HK-2 (cell line): Measurements from ENCODE around the gene CYP4V2.
"Not testable (repeated sequence)": the region's sequence is repeated elsewhere in the genome, so short reads cannot be mapped to it uniquely, and the experiment has no call there.

Experiments used
- DNase-seq: peaks from one replicate; pipeline ENCODE4 v3.0.0-alpha.2; 2018; ENCODE audit not compliant: unreplicated experiment

CYP4V2 gene

DNA sequence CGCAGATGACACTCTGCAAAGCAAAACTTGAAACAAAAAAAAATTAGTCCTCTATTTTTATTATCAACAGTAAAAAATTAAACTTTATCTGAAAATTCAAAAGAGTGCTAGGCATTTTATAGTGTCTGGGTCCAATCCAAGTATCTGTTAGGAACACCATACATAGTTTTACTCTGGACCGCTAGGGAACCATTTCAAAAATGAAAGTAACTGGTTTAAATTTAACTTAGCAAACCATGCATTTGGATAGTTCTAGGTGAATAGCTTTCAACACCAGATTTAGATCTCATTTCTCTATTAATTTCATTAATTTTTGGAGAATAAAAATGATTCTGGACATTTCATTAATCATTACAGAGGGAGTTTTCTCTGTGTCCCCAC, 37.1 kb downstream of the CYP4V2 start:
- DNase-seq: no peak

DNA sequence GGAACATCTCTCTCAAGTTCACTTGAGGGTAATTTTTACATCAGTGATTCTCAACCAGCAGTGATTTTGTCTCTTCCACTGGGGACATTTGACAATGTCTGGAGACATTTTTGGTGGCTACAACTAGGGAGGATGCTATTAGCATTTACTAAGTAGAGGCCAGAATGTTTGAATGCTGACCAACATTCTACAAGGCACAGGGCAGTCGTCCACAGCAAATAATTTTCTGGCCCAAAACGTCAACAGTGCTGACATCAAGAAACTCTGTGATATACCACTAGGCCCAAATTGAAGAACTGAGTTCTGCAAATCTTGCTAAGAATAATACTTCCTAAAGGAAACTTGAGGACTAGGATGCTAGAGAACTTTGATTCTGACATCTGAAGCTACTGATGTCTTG, 43.0 kb downstream of the CYP4V2 start:
- DNase-seq: no peak

DNA sequence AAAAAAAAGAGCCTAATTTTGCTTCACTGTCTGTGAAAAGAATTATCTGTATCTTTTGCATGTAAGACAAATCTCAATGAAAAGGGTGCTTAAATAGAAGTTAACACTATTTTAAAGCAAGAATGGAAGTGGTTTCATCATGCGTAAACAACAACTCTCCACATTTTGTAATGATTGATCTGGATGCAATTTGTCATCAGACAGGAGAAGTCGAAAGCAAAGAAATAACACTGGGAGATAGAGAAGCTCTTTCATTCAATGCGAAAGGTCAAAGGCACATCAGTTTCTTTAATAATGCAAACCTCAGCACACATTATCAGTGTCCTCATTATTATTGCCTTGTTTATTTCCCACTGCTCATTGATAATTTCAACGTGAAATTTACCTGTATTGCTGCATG, 44.8 kb downstream of the CYP4V2 start:
- no peak for DNase-seq

DNA sequence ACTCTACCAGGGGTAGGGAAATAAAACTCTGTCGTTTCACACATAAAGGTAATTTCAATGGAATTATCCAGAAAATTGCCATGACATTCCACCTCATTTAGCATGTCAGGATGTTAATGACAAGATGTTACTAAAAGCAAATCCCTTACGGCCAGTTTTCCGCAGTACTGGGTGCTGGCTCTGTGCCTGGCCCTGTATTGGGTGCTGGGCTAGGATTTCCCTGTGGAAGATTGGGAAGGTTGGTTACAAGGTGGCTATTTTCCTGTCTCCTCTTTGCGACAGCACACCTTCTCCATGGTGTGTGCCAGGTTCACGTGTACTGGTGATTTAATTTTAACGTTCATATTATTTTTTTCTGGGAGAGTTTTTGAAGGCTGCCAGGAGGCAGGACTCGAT, 49.1 kb downstream of the CYP4V2 start:
- DNase-seq: no peak

DNA sequence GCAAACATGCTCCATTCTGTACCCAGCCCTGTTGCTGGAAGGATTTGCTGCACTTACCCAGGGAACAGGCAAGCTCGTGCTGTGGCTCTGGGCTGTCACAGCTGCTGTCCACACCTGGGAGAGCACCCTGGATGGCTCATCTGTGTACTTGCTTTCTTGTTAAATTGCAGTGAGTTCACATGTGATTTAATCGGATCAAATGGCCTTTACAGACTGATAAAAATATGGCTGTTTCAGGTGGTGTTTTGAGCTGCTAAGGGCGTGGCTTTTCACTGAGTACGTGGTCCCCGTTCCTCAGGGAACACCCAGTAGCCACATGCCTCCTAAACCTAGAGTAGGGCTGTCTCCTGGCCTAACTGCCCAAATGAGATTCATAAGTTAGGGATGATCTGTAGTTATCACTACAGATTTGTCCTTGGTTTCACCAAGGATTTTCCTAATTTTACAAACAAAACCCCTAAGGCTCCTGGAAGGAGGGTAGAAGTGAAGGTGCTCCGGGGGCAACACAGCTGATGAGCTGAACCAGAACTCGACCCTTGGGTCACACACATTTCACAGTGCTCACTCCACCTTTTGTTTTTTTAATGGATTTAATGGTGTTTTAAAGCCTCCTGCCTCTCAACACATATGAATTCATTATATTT, 49.6 kb downstream of the CYP4V2 start:
- DNase-seq: no peak

DNA sequence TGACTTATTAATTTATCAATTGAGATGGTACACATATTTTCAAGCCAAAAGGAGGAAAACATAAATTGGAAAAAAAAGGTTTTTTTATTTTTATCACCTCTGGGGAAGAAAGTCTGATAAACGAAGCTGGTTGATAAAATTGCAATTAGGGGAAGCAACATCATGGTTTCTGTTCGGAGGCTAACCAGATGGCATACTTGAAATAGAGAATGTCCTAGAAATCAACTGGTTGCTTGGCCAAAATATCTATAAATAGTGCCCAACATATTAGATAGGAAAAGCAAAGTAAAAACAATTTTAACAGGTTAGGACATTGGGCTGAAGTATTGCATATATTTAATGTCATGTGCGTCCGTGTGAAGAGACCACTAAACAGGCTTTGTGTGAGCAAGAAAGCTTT, 50.2 kb downstream of the CYP4V2 start:
- DNase-seq: no peak

DNA sequence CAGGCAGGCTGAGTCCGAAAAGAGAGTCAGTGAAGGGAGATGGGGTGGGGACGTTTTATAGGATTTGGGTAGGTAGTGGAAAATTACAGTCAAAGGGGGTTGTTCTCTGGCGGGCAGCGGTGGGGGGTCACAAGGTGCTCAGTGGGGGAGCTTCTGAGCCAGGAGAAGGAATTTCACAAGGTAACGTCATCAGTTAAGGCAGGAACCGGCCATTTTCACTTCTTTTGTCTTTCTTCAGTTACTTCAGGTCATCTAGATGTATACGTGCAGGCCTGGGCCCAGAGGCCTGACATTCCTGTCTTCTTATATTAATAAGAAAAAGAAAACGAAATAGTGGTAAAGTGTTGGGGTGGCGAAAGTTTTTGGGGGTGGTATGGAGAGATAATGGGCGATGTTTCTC, 50.7 kb downstream of the CYP4V2 start:
- not testable (repeated sequence) for DNase-seq

DNA sequence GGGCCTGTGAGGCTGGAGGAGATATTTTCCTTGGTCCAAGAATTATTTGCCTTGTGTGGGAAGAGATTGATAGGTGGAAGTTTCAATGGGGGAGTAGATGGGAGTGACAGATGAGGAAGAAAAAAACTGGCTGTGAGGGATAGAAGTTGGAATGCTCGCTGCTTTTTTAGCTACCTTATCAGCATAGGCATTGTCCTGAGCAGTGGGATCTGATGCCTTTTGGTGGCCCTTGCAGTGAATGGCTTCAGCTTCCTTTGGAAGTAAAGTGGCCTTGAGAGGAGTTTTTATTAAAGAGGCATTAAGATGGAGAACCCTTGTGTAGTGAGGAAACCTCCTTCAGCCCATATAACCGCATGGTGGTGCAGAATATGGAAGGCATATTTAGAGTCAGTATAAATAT, 52.0 kb downstream of the CYP4V2 start:
- DNase-seq: no peak

DNA sequence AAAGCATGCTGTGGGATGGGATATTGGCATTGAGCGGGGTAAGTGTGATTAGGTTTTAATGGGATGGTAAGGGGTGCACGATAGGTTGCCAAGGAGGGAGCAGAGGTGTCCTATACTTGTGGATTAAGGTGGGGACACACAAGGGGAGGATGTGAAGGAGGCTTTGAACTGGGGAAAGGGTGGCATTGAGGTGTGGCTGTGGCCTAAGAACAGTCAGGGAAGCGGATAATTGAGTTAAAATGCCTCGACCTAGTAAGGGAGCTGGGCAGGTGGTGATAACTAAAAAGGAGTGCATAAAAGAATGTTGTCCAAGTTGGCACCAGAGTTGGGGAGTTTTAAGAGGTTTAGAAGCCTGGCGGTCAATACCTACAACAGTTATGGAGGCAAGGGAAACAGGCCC, 53.5 kb downstream of the CYP4V2 start:
- DNase-seq: no peak

DNA sequence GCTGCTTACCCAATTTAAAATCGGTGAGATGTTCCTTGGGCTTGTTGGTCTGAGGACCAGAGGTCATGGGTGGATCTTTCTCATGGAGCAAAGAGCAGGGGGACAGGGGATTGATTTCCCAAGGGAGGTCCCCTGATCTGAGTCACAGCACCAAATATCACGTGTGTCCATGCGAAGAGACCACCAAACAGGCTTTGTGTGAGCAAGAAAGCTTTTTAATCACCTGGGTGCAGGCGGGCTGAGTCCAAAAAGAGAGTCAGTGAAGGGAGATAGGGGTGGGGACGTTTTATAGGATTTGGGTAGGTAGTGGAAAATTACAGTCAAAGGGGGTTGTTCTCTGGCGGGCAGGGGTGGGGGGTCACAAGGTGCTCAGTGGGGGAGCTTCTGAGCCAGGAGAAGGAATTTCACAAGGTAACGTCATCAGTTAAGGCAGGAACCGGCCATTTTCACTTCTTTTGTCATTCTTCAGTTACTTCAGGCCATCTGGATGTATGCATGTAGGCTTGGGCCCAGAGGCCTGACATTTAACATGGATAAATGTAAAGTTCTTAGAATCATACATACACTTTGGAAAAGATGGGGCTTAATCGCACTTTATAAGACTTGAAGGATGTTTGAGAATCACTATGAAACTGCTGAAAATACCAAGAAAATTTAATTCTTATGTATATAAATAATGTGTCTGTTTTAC, 55.8 kb downstream of the CYP4V2 start:
- DNase-seq: not testable (repeated sequence)

DNA sequence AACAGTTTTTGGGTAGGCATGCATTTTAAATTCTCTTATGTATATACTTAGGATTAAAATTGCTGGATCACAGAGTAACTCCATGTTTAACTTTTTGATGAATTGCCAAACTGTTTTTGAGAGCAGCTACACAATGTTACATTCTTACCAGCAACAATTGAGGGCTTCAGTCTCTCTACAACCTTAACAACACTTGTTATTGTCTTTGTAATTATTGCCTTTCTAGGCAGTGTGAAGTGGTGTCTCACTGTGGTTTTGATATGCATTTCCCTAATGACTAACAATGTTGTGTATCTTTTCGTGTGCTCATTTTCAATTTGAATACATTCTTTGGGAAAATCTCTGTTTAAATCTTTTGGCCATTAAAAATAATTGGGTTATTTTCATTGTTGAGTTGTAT, 57.3 kb downstream of the CYP4V2 start:
- DNase-seq: no peak

DNA sequence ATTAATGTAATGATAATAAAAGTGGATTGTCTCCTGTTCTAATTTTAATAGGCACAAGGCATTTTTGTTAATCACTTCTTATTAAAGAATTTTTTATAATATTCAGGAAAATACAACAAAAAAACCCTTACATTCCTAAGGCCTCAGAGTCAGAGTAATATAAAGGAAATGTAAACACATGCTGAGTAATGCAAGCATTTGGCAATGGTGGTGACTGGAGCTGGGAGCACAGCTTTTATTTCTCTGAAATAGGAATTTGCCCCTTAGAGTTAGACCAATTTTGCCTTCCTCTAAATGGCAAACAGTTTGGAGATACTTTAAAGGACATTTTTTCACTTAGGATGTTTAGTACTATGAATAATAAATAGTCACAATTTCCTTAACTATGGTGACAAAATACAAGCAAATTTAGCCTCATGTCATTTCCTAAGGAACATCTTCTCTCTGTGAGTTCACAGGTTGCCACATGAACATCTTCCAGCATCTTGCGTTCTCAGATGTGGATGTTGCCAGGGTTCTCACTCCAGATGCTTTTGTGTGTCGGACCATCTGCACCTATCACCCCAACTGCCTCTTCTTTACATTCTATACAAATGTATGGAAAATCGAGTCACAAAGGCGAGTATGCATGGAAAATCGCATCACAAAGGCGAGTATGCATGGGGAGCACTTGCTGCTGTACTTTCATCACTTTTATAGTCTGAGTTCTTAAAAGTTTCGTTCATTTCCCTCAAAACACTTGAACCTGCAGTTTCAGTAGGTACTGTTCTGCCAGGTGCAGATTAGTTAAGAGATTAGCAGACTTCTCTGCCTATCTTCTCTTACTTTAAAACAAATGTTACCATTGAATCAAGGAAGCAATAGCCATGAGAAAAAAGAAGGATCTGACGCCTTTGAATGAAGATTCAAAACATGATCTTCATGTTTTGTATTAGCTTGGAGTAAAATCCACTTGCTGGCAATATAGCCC, 58.7 kb downstream of the CYP4V2 start:
- DNase-seq: no peak

DNA sequence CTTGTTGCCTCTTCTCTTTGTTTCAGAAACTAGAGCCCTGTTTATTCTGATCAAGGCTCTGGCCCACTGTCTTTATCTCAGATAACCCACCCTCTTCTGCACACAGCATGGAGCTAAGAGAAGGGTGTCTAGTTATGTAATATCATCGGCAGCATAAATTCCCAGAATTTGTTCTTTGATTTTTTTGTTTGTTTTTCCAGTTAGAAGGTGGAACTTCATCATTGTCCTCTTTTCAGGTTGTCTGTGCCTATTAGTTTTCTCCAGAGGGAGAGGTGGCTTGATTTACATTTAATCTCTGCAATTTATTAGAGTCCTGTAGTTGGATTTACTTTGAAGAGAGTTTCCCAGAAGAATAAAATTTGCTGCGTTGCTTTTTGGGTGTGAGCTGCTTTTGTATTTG, 59.4 kb downstream of the CYP4V2 start:
- DNase-seq: no peak

DNA sequence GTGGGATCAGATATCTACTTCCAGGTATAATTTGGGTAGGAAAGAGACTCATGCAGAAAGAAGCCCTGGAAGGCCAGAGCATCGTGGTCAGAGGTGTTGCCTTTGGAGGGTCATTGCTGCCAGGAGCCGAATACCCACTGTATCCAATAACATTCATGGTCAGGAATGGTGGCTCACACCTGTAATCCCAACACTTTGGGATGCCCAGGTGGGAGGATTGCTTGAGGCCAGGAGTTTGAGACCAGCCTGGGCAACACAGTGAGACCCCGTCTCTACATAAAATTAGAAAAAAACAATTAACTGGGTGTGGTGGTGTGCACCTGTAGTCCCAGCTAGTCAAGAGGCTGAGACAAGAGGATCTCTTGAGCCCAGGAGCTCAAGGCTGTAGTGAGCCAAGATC, 63.8 kb downstream of the CYP4V2 start:
- DNase-seq: no peak

DNA sequence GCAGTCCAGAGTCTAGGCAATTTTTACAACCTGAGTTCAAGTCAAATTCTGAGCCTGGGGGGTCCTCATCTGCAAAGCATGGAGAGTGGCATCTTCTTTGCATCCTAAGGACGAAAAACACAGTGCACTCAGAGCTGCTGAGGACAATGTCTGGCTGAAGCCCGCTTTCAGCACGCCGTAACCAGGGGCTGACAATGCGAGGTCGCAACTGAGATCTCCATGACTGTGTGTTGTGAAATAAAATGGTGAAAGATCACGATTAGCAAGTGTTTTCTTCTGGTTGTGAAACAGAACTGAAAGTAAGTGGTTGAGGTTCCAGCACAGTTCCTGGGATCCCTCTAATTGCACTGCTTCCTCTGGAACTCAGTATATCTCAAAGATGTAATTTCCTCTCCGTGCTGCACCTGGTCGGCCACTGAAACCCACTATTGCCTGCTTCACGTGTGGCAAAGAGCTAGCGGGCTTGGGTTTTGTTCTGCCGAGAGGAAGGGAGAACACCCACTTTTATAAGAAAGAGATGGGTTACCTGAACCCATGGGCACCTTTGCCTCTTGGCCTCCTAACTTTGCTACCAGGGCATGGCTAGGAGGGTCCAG, 66.9 kb downstream of the CYP4V2 start:
- DNase-seq: no peak

DNA sequence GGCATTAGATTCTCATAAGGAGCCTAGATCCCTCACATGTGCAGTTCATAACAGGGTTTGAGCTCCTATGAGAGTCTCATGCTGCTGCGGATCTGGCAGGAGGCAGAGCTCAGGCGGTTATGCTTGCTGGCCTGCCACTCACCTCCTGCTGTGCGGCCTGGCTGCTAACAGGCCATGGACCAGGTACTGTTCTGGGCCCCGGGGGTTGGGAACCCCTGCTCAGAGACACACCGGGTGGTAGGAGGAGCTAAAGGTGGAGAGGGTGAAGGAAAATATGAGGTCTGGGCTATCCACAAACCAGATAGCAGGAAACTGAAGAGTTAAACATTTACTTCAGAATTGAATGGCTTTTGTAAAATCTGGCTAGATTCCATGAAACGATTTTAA, 68.7 kb downstream of the CYP4V2 start:
- DNase-seq: no peak
